Choroid plexus epithelial cell (primary cell): ENCODE data around the gene DTNA.
A peak's percentile ranks its signal among the peaks of the same experiment; 100 is the strongest.
"Not testable (repeated sequence)": the region's sequence is repeated elsewhere in the genome, so short reads cannot be mapped to it uniquely, and the experiment has no call there.

Source experiments
- DNase-seq: peaks from one replicate; pipeline ENCODE4 v3.0.0-alpha.2; 2010; ENCODE audit warnings: low read depth
- H3K4me3 ChIP-seq: 2 replicates; pipeline ENCODE4 v1.5.1; 2011; ENCODE audit warnings: low read depth, mild to moderate bottlenecking, control low read depth, low read length, moderate library complexity
- CTCF ChIP-seq: conservative IDR thresholded peaks from 2 replicates; pipeline ENCODE4 v1.5.1; 2011; ENCODE audit warnings: low read depth, mild to moderate bottlenecking, control low read depth, inconsistent platforms, low read length, moderate library complexity

The DTNA gene

GRCh38 chr18:34893239-34893638 is 183.1 kb downstream of the DTNA start:
- no peak for DNase-seq

GRCh38 chr18:34901299-34901698 is 191.2 kb downstream of the DTNA start:
- DNase-seq = peak; percentile 70
- peak; percentile 34 for TF ChIP-seq CTCF

More at GRCh38 chr18:34893239-34893638, 183.1 kb downstream of the DTNA start:
- no peak for TF ChIP-seq CTCF
- H3K4me3 ChIP-seq = no peak overlapping the region

GRCh38 chr18:34904994-34905393 is 194.9 kb downstream of the DTNA start:
- TF ChIP-seq CTCF = no peak
- no peak for DNase-seq
- no peak overlapping the region for H3K4me3 ChIP-seq

More at GRCh38 chr18:34901299-34901698, 191.2 kb downstream of the DTNA start:
- H3K4me3 ChIP-seq = no peak overlapping the region

- DNase-seq, H3K4me3 ChIP-seq: not testable (repeated sequence)
Observed at GRCh38 chr18:34906985-34907384, 196.9 kb downstream of the DTNA start.

- H3K4me3 ChIP-seq = no peak overlapping the region
- no peak for TF ChIP-seq CTCF
- DNase-seq = peak; percentile 92
Observed at GRCh38 chr18:34909637-34910364, 199.7 kb downstream of the DTNA start.

- no peak for TF ChIP-seq CTCF
- DNase-seq = peak; percentile 32
- H3K4me3 ChIP-seq = no peak overlapping the region
Observed at GRCh38 chr18:34911081-34911480, 201.0 kb downstream of the DTNA start.

- TF ChIP-seq CTCF = peak; percentile 44
- DNase-seq = peak; percentile 95
- H3K4me3 ChIP-seq = no peak overlapping the region
Observed at GRCh38 chr18:34911661-34912384, 201.7 kb downstream of the DTNA start.
